GM12878 (cell line): ENCODE data around the gene ADRA2C. TPM values are rescaled to one million over a fixed set of nuclear protein-coding genes. Genes with fewer than 3 reads are reported as not detected.

Source experiments
- ATAC-seq: fragments of 200-7000 bp; cut with Tn5 transposase; 3 replicates; pipeline ENCODE4 v1.9.1; 2020; ENCODE audit warnings: mild to moderate bottlenecking, moderate library complexity
- BruUV-seq: library from RNA; stranded (reverse); fragments of 400-500 nt; replicated peaks from 2 replicates; lab custom pipeline; 2021; lab: Mats Ljungman, UMichigan
- CTCF ChIA-PET: fragments of 300-600 bp; sonication (Branson Sonifier 250); formaldehyde crosslinking; extraction: SDS; loops from one replicate; lab custom pipeline; 2021; ENCODE audit warnings: inconsistent platforms; lab: Yijun Ruan, JAX
- POLR2A ChIA-PET: fragments of 350-600 bp; formaldehyde crosslinking; extraction: SDS; loops from one replicate; lab custom pipeline; 2021; ENCODE audit warnings: inconsistent platforms; lab: Charles Lee
- RAD21 ChIA-PET: fragments of 300-600 bp; sonication (Branson Sonifier 250); formaldehyde crosslinking; loops from one replicate; lab custom pipeline; 2023; ENCODE audit warnings: antibody characterized with exemption; ENCODE audit not compliant: unreplicated experiment; lab: Charles Lee
- SMC1A ChIA-PET: fragments of 300-600 bp; sonication (Branson Sonifier 250); formaldehyde crosslinking; loops from one replicate; lab custom pipeline; 2023; ENCODE audit not compliant: unreplicated experiment, uncharacterized antibody; lab: Charles Lee
- DNase-seq: peaks from one replicate; pipeline ENCODE4 v3.0.0-alpha.2; 2011; ENCODE audit warnings: low read depth, low spot score
- FAIRE-seq: peaks from 3 replicates; lab custom pipeline; 2011; peaks lifted over from hg19 to GRCh38; lab: Jason Lieb, UNC
- H2AFZ ChIP-seq: 2 replicates; pipeline ENCODE4 v1.6.0; 2011; ENCODE audit warnings: low read depth, low read length, control low read depth; ENCODE audit not compliant: control insufficient read depth
- H3K27ac ChIP-seq: 2 replicates; pipeline ENCODE4 v1.5.1; 2011; ENCODE audit warnings: control low read depth; ENCODE audit not compliant: control insufficient read depth, insufficient read depth
- H3K27me3 ChIP-seq, 2 experiments: replicated peaks in 1 of 2; 2 replicates each; pipeline versions ENCODE4 v1.6.0 to v1.6.1; 2011; ENCODE audit warnings: low read length in 1 of 2; ENCODE audit not compliant: control insufficient read depth in 2 of 2, insufficient read depth in 2 of 2
- H3K36me3 ChIP-seq, 2 experiments: 2 replicates each; pipeline ENCODE4 v1.5.1; 2011; ENCODE audit warnings: low read length in 1 of 2; ENCODE audit not compliant: control insufficient read depth in 2 of 2, insufficient read depth in 2 of 2
- H3K4me1 ChIP-seq: 2 replicates; pipeline ENCODE4 v1.6.1; 2011; ENCODE audit warnings: mild to moderate bottlenecking, low read length, moderate library complexity, mixed read lengths; ENCODE audit not compliant: control insufficient read depth, insufficient read depth
- H3K4me2 ChIP-seq: 2 replicates; pipeline ENCODE4 v1.6.0; 2011; ENCODE audit warnings: control low read depth; ENCODE audit not compliant: control insufficient read depth, insufficient read depth
- H3K4me3 ChIP-seq: fragments of 200-600 bp; sonication (generic); 2 replicates; pipeline ENCODE4 v1.5.1; 2016
- H3K79me2 ChIP-seq: 2 replicates; pipeline ENCODE4 v1.6.0; 2011; ENCODE audit warnings: low read length; ENCODE audit not compliant: control insufficient read depth, insufficient read depth
- H3K9ac ChIP-seq: 2 replicates; pipeline ENCODE4 v1.8.0; 2011; ENCODE audit warnings: low read length, control low read depth, mixed read lengths; ENCODE audit not compliant: control insufficient read depth, insufficient read depth
- H3K9me3 ChIP-seq: replicated peaks from 3 replicates; pipeline ENCODE4 v1.5.1; 2011; ENCODE audit warnings: mild to moderate bottlenecking, low read length; ENCODE audit not compliant: control insufficient read depth, insufficient read depth
- H4K20me1 ChIP-seq: 2 replicates; pipeline ENCODE4 v1.6.0; 2011; ENCODE audit not compliant: control insufficient read depth, insufficient read depth
- ATF7 ChIP-seq: fragments of 450-650 bp; IDR thresholded peaks from 2 replicates; pipeline ENCODE4 v1.6.1; 2016; ENCODE audit warnings: low read depth, mild to moderate bottlenecking
- E2F8 ChIP-seq: fragments of 450-650 bp; IDR thresholded peaks from 2 replicates; pipeline ENCODE4 v1.6.1; 2018; ENCODE audit warnings: mild to moderate bottlenecking, low read depth, moderate library complexity; ENCODE audit not compliant: partially characterized antibody
- EED ChIP-seq: sonication (generic); IDR thresholded peaks from 2 replicates; pipeline ENCODE4 v1.6.1; 2016; ENCODE audit warnings: antibody characterized with exemption, low read depth
- KAT2A ChIP-seq: conservative IDR thresholded peaks from 2 replicates; pipeline ENCODE4 v1.6.1; 2011; ENCODE audit warnings: low read depth, low read length; ENCODE audit not compliant: control insufficient read depth
- KDM1A ChIP-seq: fragments of 200-600 bp; sonication (generic); IDR thresholded peaks from 2 replicates; pipeline ENCODE4 v1.6.1; 2016; ENCODE audit warnings: borderline replicate concordance
- NFYB ChIP-seq: IDR thresholded peaks from 2 replicates; pipeline ENCODE4 v1.6.1; 2011; ENCODE audit warnings: low read depth, mild to moderate bottlenecking, low read length, improper control_type of control experiment, moderate library complexity; ENCODE audit not compliant: insufficient read depth
- PBX3 ChIP-seq: IDR thresholded peaks from 2 replicates; pipeline ENCODE4 v1.6.1; 2011; ENCODE audit warnings: mild to moderate bottlenecking, low read depth, low read length, moderate library complexity; ENCODE audit not compliant: insufficient replicate concordance
- RAD51 ChIP-seq: fragments of 450-650 bp; IDR thresholded peaks from 2 replicates; pipeline ENCODE4 v1.6.1; 2016; ENCODE audit warnings: moderate library complexity, mild to moderate bottlenecking, inconsistent platforms
- RFX5 ChIP-seq: IDR thresholded peaks from 2 replicates; pipeline ENCODE4 v1.6.1; 2011; ENCODE audit warnings: low read depth, low read length, improper control_type of control experiment
- RUNX3 ChIP-seq: IDR thresholded peaks from 2 replicates; pipeline ENCODE4 v1.6.1; 2012; ENCODE audit warnings: low read length, inconsistent platforms
- SIX5 ChIP-seq: IDR thresholded peaks from 2 replicates; pipeline ENCODE4 v1.6.1; 2011; ENCODE audit warnings: mild to moderate bottlenecking, low read depth, low read length, moderate library complexity; ENCODE audit not compliant: severe bottlenecking
- SMC3 ChIP-seq: IDR thresholded peaks from 2 replicates; pipeline ENCODE4 v1.6.1; 2011; ENCODE audit warnings: low read length, improper control_type of control experiment, borderline replicate concordance
- SUPT20H ChIP-seq: IDR thresholded peaks from 2 replicates; pipeline ENCODE4 v1.6.1; 2011; ENCODE audit warnings: low read depth, mild to moderate bottlenecking, low read length, moderate library complexity, borderline replicate concordance; ENCODE audit not compliant: control insufficient read depth
- TARDBP ChIP-seq: IDR thresholded peaks from 2 replicates; pipeline ENCODE4 v1.6.1; 2016; ENCODE audit warnings: borderline replicate concordance
- ZBTB40 ChIP-seq: fragments of 450-650 bp; IDR thresholded peaks from 2 replicates; pipeline ENCODE4 v1.6.1; 2016; ENCODE audit warnings: mild to moderate bottlenecking, moderate library complexity, borderline replicate concordance
- ZSCAN29 ChIP-seq: fragments of 450-650 bp; IDR thresholded peaks from 2 replicates; pipeline ENCODE4 v1.6.1; 2017; ENCODE audit warnings: mild to moderate bottlenecking, moderate library complexity
- WGBS: methylation state at CpG from one replicate; pipeline ENCODE4 v1.1.6; 2016; ENCODE audit warnings: low lambda C conversion rate; ENCODE audit not compliant: insufficient replicate concordance, insufficient coverage; ENCODE audit errors: missing lambda C conversion rate; 5-methylcytosine and 5-hydroxymethylcytosine counted together
- in situ Hi-C: fragments of 300-500 bp; cut with MboI; formaldehyde crosslinking; loops from 9 replicates; pipeline ENCODE4 v1.14.3; 2018; ENCODE audit warnings: mixed read lengths
- intact Hi-C: fragments of 100-400 bp; cut with micrococcal nuclease; formaldehyde crosslinking; loops from one replicate; pipeline ENCODE4 v1.14.2; 2022; ENCODE audit not compliant: unreplicated experiment
- polyA plus RNA-seq, 11 experiments: library from polyadenylated mRNA; depleted of rRNA in 4 of 11; unstranded in 6 of 11; stranded (reverse) in 5 of 11; fragments of >200 nt; fragmentation: Nextera tagmentation in 4 of 11; fragmentation: Illumina TruSeq in 1 of 11; extraction: Ambion mirVana in 4 of 11; extraction: Trizol in 1 of 11; gene quantifications; 1 replicate in 1 of 11; 2 replicates in 10 of 11; pipeline versions ENCODE4 v1.2.1 to v1.2.3, GENCODE V29; 2011 to 2016; ENCODE audit warnings: inconsistent platforms in 2 of 11, missing spikeins in 2 of 11, low read depth in 1 of 11
- total RNA-seq, 4 experiments: library from RNA; depleted of rRNA in 3 of 4; stranded (reverse); fragments of >200 nt in 3 of 4; fragmentation: Illumina TruSeq in 1 of 4; extraction: Trizol in 1 of 4; gene quantifications; 2 replicates each; pipeline versions ENCODE4 v1.2.1 to v1.2.3, GENCODE V29; 2013 to 2021

The ADRA2C gene
- total and polyA plus RNA-seq, 10 of the 15 experiments (the other 5 are each of a cell fraction or from before 2014, with no cell fraction given), result 0.15 TPM; not detected in 9

- no peak overlapping the region for H3K9ac ChIP-seq
- POLR2A ChIA-PET, result no interaction called here
- in situ Hi-C loops, result no loop called here
- no TSS peak for BruUV-seq
- 6% methylated on average over 4 of the region's 4 CpGs for WGBS
- SMC1A ChIA-PET, result no interaction called here
- no peak for ATAC-seq
- H2AFZ ChIP-seq, result no peak overlapping the region
- CTCF ChIA-PET, result no interaction called here
- TF ChIP-seq KDM1A, result no peak
- TF ChIP-seq RAD51, result no peak
- TF ChIP-seq SIX5, result no peak
- no peak for TF ChIP-seq PBX3
- TF ChIP-seq NFYB, result no peak
- TF ChIP-seq EED, result no peak
- TF ChIP-seq E2F8, result no peak
- no peak for TF ChIP-seq ZBTB40
- TF ChIP-seq RFX5, result no peak
- no peak for TF ChIP-seq SMC3
- TF ChIP-seq RUNX3, result no peak
- no peak for TF ChIP-seq KAT2A
- TF ChIP-seq ZSCAN29, result no peak
- TF ChIP-seq TARDBP, result no peak
- TF ChIP-seq SUPT20H, result no peak
- no peak for TF ChIP-seq ATF7
- TF ChIP-seq, all 136 proteins: peak for 0
- Histone ChIP-seq H3K9me3 (no peaks in the 10 kb centered on the region), H3K27me3 (peaks cover 0 to 2% of the 10 kb centered on the region in 2 experiments; a peak in 2 of 4 replicates), H3K4me1 (no peaks in the 10 kb centered on the region), H3K79me2 (no peaks in the 10 kb centered on the region), H4K20me1 (no peaks in the 10 kb centered on the region), H3K27ac (no peak overlapping the region), H3K4me3 (no peak overlapping the region), H3K4me2 (no peak overlapping the region), H3K36me3 (no peaks in the 10 kb centered on the region)
- FAIRE-seq, result no peak
- no peak for DNase-seq
- RAD21 ChIA-PET, result no interaction called here
- intact Hi-C loops, result no loop called here
Measured at GRCh38 chr4:3775576-3775975, 9.4 kb downstream of the ADRA2C start.
